ENCODE measurements around the gene ENTHD1. TPM values are rescaled to one million over a fixed set of nuclear protein-coding genes. Genes with fewer than 3 reads are reported as not detected.

ENTHD1 gene
- total RNA-seq, 1 donor from 2014 or later = not detected

DNA sequence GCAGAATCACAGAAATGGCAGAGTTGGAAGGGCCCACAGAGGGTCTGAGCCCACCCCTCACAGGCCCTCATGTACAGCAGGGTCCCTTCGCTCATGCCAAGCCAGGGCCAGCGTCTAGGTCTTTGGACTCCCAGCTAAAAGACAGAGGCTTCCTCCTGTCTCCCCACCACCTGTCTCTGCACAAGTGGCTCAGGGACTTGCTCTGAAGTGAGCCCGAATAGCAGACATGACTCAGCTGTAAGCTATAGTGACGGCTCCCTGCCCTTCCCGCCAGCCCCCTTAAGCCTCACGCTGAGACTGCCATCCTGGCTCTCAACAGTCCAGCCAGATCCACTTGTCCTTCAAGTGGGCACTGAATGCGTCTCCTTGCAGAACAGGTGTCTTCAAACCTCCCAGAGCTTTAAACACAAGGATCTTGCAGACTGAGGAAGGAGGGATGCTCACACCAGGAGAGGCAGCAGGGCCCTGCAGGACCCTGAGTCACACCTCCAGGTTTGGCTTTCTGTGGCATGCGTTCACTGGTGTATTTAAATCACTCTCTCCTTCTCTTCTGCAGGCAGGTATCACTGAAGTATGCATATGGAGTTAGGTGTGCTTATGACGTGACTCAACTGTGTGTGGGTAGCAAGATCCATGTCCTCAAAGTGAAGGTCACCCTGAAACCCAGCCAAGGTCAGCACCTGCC, 168.1 kb downstream of the ENTHD1 start:
- TF ChIP-seq, protein P1, sequence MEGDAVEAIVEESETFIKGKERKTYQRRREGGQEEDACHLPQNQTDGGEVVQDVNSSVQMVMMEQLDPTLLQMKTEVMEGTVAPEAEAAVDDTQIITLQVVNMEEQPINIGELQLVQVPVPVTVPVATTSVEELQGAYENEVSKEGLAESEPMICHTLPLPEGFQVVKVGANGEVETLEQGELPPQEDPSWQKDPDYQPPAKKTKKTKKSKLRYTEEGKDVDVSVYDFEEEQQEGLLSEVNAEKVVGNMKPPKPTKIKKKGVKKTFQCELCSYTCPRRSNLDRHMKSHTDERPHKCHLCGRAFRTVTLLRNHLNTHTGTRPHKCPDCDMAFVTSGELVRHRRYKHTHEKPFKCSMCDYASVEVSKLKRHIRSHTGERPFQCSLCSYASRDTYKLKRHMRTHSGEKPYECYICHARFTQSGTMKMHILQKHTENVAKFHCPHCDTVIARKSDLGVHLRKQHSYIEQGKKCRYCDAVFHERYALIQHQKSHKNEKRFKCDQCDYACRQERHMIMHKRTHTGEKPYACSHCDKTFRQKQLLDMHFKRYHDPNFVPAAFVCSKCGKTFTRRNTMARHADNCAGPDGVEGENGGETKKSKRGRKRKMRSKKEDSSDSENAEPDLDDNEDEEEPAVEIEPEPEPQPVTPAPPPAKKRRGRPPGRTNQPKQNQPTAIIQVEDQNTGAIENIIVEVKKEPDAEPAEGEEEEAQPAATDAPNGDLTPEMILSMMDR (conservative IDR thresholded peaks at IDR 0.05) = no peak
- DNase-seq (ENCODE audit: low read depth, low spot score) = no peak
- no peaks in the 10 kb centered on the region for H3K9me3 Mint-ChIP-seq
- no peaks in the 10 kb centered on the region for H3K36me3 Mint-ChIP-seq (ENCODE audit: low read depth)
- H3K27me3 Mint-ChIP-seq (ENCODE audit: low read depth) = peaks cover 35% of the 10 kb centered on the region
- H3K4me1 Mint-ChIP-seq = peaks cover 10% of the 10 kb centered on the region
- no peak overlapping the region for H3K27ac Mint-ChIP-seq (ENCODE audit: unreplicated experiment)
- no peak overlapping the region for H3K4me3 Mint-ChIP-seq

DNA sequence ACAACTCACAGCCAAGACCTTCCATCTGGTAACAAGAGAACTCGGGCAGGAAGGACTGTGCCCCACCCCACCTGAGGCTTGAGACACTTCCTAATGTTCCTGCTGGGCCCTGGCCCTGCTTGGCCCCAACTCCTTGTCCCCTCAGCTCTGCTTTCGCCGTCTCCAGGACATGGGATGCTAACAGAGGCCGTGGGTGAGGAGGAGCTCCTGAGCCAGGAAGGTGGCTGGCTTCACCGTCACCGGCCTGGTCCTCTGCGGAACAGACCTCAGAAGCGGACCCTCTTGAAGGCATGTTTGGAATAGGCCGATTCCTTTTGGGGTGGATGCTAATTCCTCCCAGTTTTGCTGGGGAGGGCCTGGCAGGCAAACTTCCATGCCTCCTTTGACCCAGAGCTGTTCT, 168.7 kb downstream of the ENTHD1 start:
- H3K27ac Mint-ChIP-seq (ENCODE audit: unreplicated experiment) = no peak overlapping the region
- peaks cover 17% of the 10 kb centered on the region for H3K4me1 Mint-ChIP-seq
- H3K36me3 Mint-ChIP-seq (ENCODE audit: low read depth) = no peaks in the 10 kb centered on the region
- H3K27me3 Mint-ChIP-seq (ENCODE audit: low read depth) = peaks cover 41% of the 10 kb centered on the region
- H3K9me3 Mint-ChIP-seq = no peaks in the 10 kb centered on the region
- no peak overlapping the region for H3K4me3 Mint-ChIP-seq
- TF ChIP-seq, protein P1 (conservative IDR thresholded peaks at IDR 0.05) = no peak
- DNase-seq (ENCODE audit: low read depth, low spot score) = no peak

DNA sequence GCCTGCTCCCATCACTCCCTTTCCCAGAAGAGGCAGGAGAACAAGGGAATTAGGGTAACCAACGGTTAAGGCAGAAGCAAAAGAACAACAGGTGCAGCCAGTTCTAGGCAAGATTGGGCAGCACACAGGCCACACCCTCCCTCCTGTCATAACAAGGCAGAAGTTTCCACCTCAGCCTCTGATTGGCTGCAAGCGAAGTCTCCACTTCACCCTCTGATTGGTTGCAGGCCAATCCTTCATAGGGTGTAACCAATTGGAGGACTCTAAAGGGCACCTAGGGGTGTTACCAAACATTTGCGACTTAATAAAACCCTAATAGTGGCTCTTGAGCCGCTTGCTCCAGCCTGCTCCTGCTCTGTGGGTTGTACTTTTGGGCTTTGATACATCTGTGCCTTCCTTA, 169.2 kb downstream of the ENTHD1 start:
- Mint-ChIP-seq H3K36me3 (ENCODE audit: low read depth) (no peaks in the 10 kb centered on the region), H3K27ac (ENCODE audit: unreplicated experiment) (no peak overlapping the region), H3K4me3 (no peak overlapping the region), H3K27me3 (ENCODE audit: low read depth) (peaks cover 45% of the 10 kb centered on the region), H3K9me3 (no peaks in the 10 kb centered on the region), H3K4me1 (peaks cover 20% of the 10 kb centered on the region)
- TF ChIP-seq, protein P1 (conservative IDR thresholded peaks at IDR 0.05) = no peak
- no peak for DNase-seq (ENCODE audit: low read depth, low spot score)

DNA sequence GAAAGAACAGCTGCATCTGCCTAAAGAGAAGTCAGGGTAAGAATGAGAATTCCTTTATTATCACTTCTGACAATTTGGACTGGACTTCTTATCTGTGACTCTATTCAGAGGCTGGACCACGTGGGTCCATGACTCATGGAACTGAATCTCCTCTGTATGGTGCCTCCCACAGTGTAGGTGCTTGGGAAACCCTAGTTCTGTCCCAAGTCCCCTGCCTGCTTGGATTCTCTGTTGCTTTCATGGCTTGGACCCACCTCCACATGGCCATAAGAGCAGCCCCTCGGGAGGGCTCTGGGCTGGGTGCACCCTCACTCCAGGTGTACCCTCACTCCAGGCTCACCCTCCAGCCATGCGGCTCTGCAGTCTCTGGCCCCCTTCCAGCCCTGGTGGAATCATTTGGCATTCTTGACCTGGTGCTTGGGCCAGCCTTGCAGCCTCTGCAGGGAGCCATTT, 169.6 kb downstream of the ENTHD1 start:
- no peak overlapping the region for H3K27ac Mint-ChIP-seq (ENCODE audit: unreplicated experiment)
- DNase-seq (ENCODE audit: low read depth, low spot score) = no peak
- peaks cover 48% of the 10 kb centered on the region for H3K27me3 Mint-ChIP-seq (ENCODE audit: low read depth)

DNA sequence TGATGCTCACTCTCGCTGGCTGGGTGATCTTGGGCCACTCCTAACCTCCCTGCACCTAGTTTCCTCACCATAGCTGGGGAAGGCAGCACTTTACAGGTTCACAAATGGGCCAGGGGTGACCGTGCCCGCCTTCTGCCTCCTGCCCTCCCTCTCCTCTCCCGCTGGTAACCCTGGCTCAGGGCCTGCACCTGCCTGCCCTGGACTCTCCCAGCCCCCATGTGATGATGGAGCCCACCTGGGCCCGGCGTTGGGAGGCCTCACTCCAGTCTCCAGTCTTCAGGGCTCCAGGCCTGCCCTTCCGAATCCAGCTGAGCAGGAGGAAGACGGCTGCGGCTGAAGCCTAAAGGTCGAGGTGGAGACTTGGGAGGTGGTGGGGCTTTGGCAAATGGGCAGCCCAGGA, 170.1 kb downstream of the ENTHD1 start:
- no peak for DNase-seq (ENCODE audit: low read depth, low spot score)
- no peak overlapping the region for H3K27ac Mint-ChIP-seq (ENCODE audit: unreplicated experiment)
- TF ChIP-seq, protein P1 (conservative IDR thresholded peaks at IDR 0.05) = no peak
- H3K4me3 Mint-ChIP-seq = no peak overlapping the region
- H3K4me1 Mint-ChIP-seq = peaks cover 20% of the 10 kb centered on the region
- H3K36me3 Mint-ChIP-seq (ENCODE audit: low read depth) = no peaks in the 10 kb centered on the region
- no peaks in the 10 kb centered on the region for H3K9me3 Mint-ChIP-seq
- peaks cover 48% of the 10 kb centered on the region for H3K27me3 Mint-ChIP-seq (ENCODE audit: low read depth)

More for the DNA sequence above, 169.6 kb downstream of the ENTHD1 start:
- Mint-ChIP-seq H3K36me3 (ENCODE audit: low read depth) (no peaks in the 10 kb centered on the region), H3K9me3 (no peaks in the 10 kb centered on the region), H3K4me1 (peaks cover 20% of the 10 kb centered on the region), H3K4me3 (no peak overlapping the region)
- TF ChIP-seq, protein P1 (conservative IDR thresholded peaks at IDR 0.05) = no peak
